Activated CD4-positive, alpha-beta memory T cell treated with anti-CD3 and anti-CD28 coated beads for 36 hours (primary cell): ENCODE results near the gene CELF4. TPM values are rescaled to one million over a fixed set of nuclear protein-coding genes. Genes with fewer than 3 reads are reported as not detected.

Experiments
- CTCF ChIA-PET: fragments of 350-600 bp; sonication (Branson Sonifier 250); formaldehyde crosslinking; loops from one replicate; lab custom pipeline; 2021; ENCODE audit warnings: antibody characterized with exemption, inconsistent platforms; lab: Charles Lee
- POLR2A ChIA-PET: fragments of 350-600 bp; sonication (Branson Sonifier 250); formaldehyde crosslinking; loops from one replicate; lab custom pipeline; 2021; ENCODE audit warnings: antibody characterized with exemption; lab: Charles Lee
- DNase-seq: peaks from one replicate; pipeline ENCODE4 v3.0.0-alpha.2; 2020
- H3K27ac Mint-ChIP-seq: one replicate; pipeline ENCODE4 v1.8.0; 2021; ENCODE audit warnings: mixed read lengths
- H3K27me3 Mint-ChIP-seq: one replicate; pipeline ENCODE4 v1.8.0; 2021; ENCODE audit warnings: mixed read lengths
- H3K36me3 Mint-ChIP-seq: one replicate; pipeline ENCODE4 v1.8.0; 2021; ENCODE audit warnings: mixed read lengths
- H3K4me1 Mint-ChIP-seq: one replicate; pipeline ENCODE4 v1.8.0; 2021; ENCODE audit warnings: low read depth, mixed read lengths
- H3K4me3 Mint-ChIP-seq: one replicate; pipeline ENCODE4 v1.8.0; 2021; ENCODE audit warnings: mild to moderate bottlenecking, mixed read lengths
- H3K9me3 Mint-ChIP-seq: one replicate; pipeline ENCODE4 v1.8.0; 2021; ENCODE audit warnings: mixed read lengths
- intact Hi-C: fragments of 100-400 bp; cut with micrococcal nuclease; formaldehyde crosslinking; loops from one replicate; pipeline ENCODE4 v1.15.1; 2023
- total RNA-seq, 2 experiments: library from RNA; stranded (reverse); gene quantifications; one replicate each; pipeline ENCODE4 v1.2.3, GENCODE V29; 2021

Gene CELF4
- total RNA-seq, 2 experiments from 2014 or later, result not detected

DNA sequence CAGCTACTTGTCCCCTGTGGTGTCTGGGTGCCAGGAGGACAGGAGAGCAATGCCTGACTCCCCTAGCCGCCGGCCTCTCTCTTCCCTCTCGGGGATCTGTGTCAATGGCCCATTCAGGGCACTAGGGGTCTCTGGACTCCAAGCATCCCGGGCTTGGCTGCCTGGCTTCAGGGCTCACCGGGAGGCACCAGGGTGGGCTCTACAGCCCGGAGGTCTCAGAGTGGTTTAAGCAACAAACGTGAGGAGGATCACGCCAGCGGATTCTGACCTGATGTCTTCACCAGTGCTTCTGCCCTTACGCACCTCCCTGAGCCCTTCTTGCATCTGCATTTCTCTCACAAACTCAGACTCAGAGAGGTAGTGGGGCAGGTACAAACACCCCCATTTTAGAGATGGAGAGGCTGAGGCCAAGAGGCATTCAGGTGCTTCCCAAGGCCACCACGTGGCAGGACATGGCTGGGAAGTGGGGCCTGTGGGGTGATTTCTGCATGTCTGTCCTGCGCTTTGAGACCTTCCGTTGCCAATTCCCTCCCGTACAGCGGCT is 243.0 kb downstream of the CELF4 start:
- no peaks in the 10 kb centered on the region for H3K9me3 Mint-ChIP-seq
- ChIA-PET POLR2A (no interaction called here), CTCF (interaction anchor here (0.7 to 2.1 kb wide), 2 partner anchors 21 to 359 kb away, joined by 3 to 7 read pairs; no protein-coding TSS in a partner anchor)
- DNase-seq, result peak; percentile 39
- no peaks in the 10 kb centered on the region for H3K4me1 Mint-ChIP-seq
- intact Hi-C loops, result no loop called here
- no peak overlapping the region for H3K4me3 Mint-ChIP-seq
- H3K27ac Mint-ChIP-seq, result no peak overlapping the region
- no peaks in the 10 kb centered on the region for H3K36me3 Mint-ChIP-seq
- peaks cover 3% of the 10 kb centered on the region for H3K27me3 Mint-ChIP-seq

DNA sequence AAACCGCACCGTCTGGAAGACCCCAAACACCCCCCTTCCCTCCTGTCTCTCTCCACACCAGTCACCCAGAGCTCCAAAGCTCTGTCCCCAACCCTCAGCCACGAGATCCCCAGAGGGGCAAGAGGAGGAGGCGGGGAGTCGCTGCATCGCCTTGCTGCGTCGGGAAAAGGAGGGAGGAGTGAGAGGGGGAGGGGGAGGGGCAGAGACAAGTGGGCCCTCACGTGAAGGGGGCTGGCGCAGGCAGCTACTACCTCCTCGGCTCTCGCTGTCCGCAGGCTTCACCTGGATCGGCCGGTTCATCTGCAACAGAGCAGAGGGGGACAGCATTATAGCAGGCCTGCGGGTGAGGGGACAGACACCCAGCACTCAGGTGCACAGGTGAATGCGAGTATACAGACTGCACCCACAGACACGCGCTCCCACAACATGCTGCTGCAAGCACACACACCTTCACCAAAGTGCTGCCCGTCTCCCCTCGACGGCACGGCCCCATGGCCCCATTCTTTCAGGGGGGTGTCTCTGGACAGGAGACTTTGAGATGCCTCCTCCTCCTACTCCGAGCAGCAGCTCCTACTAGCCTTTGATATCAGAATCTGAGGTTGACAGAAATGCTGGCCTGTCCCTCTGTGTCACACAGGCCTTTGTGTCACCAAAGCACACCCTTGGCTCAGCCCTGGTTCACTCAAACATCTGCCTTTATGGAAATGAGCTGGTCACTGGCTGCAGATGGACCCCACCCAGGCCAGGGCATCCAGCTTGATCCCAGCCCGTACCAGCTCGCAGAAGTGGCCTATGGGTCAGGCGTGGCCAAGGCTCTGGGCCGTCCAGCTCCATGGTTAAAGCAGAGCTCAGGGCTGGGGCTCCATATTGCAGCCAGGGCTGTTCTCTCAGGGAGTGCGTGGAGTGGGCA is 243.8 kb downstream of the CELF4 start:
- intact Hi-C loops, result no loop called here
- no peak for DNase-seq
- H3K27me3 Mint-ChIP-seq, result peaks cover 3% of the 10 kb centered on the region
- H3K9me3 Mint-ChIP-seq, result no peaks in the 10 kb centered on the region
- H3K4me3 Mint-ChIP-seq, result no peak overlapping the region
- CTCF ChIA-PET, result interaction anchor here (0.6 to 0.7 kb wide), 2 partner anchors 208 to 358 kb away, joined by 3 to 4 read pairs; no protein-coding TSS in a partner anchor
- H3K36me3 Mint-ChIP-seq, result no peaks in the 10 kb centered on the region
- POLR2A ChIA-PET, result no interaction called here
- no peaks in the 10 kb centered on the region for H3K4me1 Mint-ChIP-seq
- no peak overlapping the region for H3K27ac Mint-ChIP-seq

DNA sequence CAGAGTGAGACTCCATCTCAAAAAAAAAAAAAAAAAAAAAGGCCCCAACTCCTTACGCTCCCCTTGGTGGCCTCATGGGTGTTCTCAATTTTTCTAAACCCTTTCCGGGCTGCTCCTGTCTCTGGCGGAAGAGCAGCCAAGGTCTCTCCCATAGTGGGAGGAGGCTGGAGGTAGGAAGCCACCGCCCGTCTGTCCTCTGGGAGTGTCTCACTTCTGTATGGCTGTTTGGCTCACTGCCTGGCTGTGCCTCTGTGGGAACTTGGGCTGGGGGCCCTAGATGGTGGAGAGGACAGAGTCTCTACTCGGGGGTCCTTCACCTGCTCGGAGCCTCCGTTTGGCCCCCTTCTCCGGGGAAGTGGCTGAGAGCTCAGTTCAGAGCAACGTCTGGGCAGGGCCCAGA is 245.3 kb downstream of the CELF4 start:
- CTCF ChIA-PET, result no interaction called here
- no peak for DNase-seq
- POLR2A ChIA-PET, result no interaction called here
- H3K9me3 Mint-ChIP-seq, result no peaks in the 10 kb centered on the region
- no peaks in the 10 kb centered on the region for H3K36me3 Mint-ChIP-seq
- intact Hi-C loops, result no loop called here
- no peak overlapping the region for H3K27ac Mint-ChIP-seq
- H3K4me3 Mint-ChIP-seq, result no peak overlapping the region
- H3K27me3 Mint-ChIP-seq, result peaks cover 3% of the 10 kb centered on the region
- no peaks in the 10 kb centered on the region for H3K4me1 Mint-ChIP-seq

DNA sequence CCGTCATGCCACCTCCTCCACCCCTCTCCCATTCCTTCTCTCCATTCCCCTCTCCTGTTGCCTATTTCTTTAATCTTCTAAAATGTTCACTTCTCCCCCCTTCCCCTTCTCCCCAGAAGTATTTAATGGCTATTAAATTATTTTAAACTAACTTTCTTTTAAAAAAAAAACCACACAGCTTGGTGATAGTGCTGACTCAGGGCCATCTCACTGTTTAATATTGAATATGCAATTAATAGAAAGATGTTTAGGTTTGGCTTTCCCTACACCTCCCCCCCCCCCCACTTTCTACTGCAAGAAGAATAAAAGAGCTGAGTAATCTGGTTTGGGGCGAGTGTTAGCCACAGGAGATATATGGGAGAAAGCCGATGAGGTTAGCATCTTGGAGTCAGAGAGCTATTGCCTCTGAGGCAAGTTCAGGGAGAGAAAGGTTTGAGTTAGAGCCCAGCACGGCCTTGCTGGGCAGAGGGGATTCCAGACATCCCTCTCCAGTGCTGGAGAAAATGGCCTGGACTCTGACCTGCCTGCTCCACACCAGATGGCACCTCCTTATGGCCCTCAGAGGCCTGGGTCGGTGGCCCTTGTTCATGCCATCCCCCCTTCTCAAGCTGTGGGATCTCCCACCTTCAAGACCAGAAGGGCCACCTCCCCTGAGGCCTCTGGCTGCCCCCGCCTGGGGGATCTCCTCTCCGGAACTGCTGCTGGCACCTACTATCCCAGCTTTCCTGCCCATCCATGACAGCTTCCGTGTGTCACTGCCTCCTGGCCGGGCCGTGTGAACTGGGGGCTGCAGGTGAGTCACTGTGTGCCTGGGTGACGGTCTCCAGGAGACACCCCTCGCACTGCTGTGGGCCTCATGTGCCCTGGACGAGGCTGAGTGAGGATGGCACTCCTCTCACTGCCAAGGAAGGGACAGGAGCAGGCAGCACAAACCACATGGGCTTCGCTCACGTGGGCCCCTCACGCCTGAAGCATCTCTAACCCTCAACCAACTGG is 246.9 kb downstream of the CELF4 start:
- Mint-ChIP-seq H3K4me1 (no peaks in the 10 kb centered on the region), H3K4me3 (no peak overlapping the region), H3K27ac (no peak overlapping the region), H3K27me3 (no peaks in the 10 kb centered on the region), H3K36me3 (no peaks in the 10 kb centered on the region), H3K9me3 (no peaks in the 10 kb centered on the region)
- POLR2A ChIA-PET, result no interaction called here
- no peak for DNase-seq
- intact Hi-C loops, result no loop called here
- CTCF ChIA-PET, result interaction anchor here (0.6 kb wide), 1 partner anchor 25 kb away, joined by 3 read pairs; no protein-coding TSS in a partner anchor

DNA sequence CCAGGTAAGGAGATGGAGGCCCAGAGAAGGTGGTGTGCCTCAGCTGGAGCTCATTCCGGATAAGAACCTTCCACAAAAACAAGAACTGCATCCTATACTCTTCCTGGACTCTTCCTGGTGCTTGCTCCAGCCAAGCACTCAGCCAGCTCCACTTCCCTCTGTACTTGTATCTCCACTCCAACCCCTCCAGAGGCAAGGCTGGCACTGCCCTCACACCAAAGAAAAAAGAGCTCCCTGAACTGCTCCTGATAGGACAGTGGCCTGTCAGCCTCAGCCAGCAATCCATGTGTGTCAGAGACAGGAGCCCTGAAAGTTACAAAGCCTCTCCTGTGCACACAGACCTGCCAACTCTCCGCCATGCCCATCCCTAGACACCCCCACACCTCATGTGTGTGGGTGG is 248.1 kb downstream of the CELF4 start:
- Mint-ChIP-seq H3K4me1 (no peaks in the 10 kb centered on the region), H3K9me3 (no peaks in the 10 kb centered on the region), H3K36me3 (no peaks in the 10 kb centered on the region), H3K4me3 (no peak overlapping the region), H3K27ac (no peak overlapping the region), H3K27me3 (no peaks in the 10 kb centered on the region)
- no peak for DNase-seq
- intact Hi-C loops, result no loop called here
- ChIA-PET CTCF (no interaction called here), POLR2A (no interaction called here)

DNA sequence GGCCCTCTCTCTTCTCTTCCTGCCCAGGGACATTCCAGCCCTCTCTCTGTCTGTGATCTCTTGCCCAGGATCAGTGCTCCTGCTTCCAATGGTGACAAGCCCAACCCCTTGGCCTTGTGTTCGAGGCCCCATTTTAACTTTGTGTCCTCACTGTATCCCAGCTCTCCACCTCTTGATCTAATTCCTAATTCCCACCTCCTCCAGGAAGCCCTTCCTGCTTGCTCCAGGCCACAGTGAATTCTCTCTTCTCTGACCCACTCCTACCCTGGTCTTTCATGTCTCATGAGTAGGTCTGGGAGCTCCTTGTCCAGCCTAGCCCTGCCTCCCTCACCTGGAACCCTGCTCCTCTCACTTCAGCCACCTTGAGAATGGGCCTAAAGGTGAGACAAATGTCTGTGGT is 249.1 kb downstream of the CELF4 start:
- no peak overlapping the region for H3K4me3 Mint-ChIP-seq
- intact Hi-C loops, result no loop called here
- H3K36me3 Mint-ChIP-seq, result no peaks in the 10 kb centered on the region
- no peaks in the 10 kb centered on the region for H3K9me3 Mint-ChIP-seq
- H3K27me3 Mint-ChIP-seq, result no peaks in the 10 kb centered on the region
- H3K27ac Mint-ChIP-seq, result no peak overlapping the region
- ChIA-PET CTCF (no interaction called here), POLR2A (no interaction called here)
- no peak for DNase-seq
- no peaks in the 10 kb centered on the region for H3K4me1 Mint-ChIP-seq

DNA sequence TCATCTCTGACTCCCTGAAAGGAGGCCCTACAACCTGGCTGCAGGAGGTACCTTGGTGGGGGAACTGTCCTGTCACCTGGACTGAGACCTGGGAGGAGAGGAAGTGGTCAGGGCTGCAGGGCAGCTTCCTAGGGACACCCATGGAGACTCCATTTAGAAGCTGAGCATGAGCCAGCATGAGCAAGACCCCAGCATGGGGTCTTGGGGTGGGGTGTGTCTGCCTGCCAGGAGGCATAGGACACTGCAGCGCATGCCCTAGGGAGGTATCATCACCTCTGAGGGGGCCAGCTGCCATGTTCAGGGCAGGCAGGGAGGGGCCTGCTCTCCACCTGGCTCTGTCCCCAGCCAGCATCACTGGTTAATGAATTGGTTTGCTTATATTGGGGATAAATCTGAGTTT is 249.7 kb downstream of the CELF4 start:
- H3K4me1 Mint-ChIP-seq, result no peaks in the 10 kb centered on the region
- no peaks in the 10 kb centered on the region for H3K36me3 Mint-ChIP-seq
- H3K27me3 Mint-ChIP-seq, result no peaks in the 10 kb centered on the region
- intact Hi-C loops, result no loop called here
- CTCF ChIA-PET, result no interaction called here
- no peak overlapping the region for H3K4me3 Mint-ChIP-seq
- no peak overlapping the region for H3K27ac Mint-ChIP-seq
- no peaks in the 10 kb centered on the region for H3K9me3 Mint-ChIP-seq
- no peak for DNase-seq
- POLR2A ChIA-PET, result no interaction called here

DNA sequence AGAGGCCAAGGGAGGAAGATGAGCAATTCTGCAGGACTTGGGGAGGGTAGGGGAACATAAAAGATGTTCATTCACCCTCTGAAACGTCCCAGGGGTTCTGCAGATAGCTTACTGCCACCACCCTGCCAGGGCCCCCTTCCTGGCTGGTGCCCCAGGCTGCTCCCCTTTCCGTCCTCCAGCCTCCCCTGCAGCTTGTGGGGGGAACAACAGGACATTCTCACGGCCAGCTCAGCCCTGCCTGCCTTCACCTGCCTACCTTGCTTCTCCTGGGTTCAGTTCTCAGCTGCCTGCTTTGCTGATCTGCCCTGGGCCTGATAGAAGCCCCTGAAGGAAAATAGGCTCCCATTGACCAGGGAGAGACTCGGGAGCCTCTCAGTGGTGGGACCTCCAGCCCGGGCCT is 251.1 kb downstream of the CELF4 start:
- H3K4me3 Mint-ChIP-seq, result no peak overlapping the region
- H3K27ac Mint-ChIP-seq, result no peak overlapping the region
- DNase-seq, result no peak
- POLR2A ChIA-PET, result no interaction called here
- intact Hi-C loops, result no loop called here
- H3K27me3 Mint-ChIP-seq, result no peaks in the 10 kb centered on the region
- H3K9me3 Mint-ChIP-seq, result no peaks in the 10 kb centered on the region
- H3K36me3 Mint-ChIP-seq, result no peaks in the 10 kb centered on the region
- no peaks in the 10 kb centered on the region for H3K4me1 Mint-ChIP-seq
- CTCF ChIA-PET, result no interaction called here

DNA sequence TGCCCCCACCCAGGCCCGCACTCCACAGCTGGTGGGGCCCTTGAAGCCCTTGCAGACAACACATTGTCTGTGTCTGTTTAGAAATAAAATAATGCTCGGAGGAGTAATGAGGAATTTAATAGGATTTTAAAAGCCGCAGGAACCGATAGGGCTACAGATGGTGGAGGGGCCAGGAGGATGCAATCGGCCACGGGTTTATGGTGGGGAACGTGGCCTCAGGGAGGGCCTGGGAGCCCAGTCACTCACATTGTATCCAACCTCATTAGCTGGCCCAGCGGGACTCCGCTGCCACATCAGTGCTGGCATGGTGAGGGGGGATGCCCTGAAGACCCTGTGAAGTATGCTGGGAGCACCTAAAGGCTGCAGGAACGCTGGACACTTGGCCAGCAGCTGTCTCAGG is 252.0 kb downstream of the CELF4 start:
- H3K27ac Mint-ChIP-seq, result no peak overlapping the region
- DNase-seq, result no peak
- no peaks in the 10 kb centered on the region for H3K9me3 Mint-ChIP-seq
- H3K36me3 Mint-ChIP-seq, result no peaks in the 10 kb centered on the region
- H3K27me3 Mint-ChIP-seq, result no peaks in the 10 kb centered on the region
- CTCF ChIA-PET, result no interaction called here
- intact Hi-C loops, result no loop called here
- no peak overlapping the region for H3K4me3 Mint-ChIP-seq
- POLR2A ChIA-PET, result no interaction called here
- no peaks in the 10 kb centered on the region for H3K4me1 Mint-ChIP-seq

DNA sequence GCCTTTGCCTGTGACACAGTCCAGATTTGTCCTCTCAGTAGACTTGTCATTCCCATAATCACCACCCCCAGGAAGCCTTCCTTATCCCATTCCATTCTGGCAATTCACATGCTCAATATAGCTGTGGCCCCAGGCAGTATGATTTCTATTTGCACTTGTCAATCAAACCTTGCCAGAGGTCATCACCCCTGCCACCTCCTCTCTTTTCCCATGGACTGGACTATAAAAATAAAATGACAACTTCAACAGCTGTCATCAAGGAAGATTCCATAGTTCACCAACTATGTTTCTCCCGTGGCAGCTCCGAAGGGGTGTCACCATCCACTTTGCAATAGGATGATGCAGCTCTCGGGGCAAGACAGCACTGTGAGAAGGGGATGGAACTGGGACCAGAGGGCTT is 255.7 kb downstream of the CELF4 start:
- H3K27me3 Mint-ChIP-seq, result no peaks in the 10 kb centered on the region
- no peaks in the 10 kb centered on the region for H3K4me1 Mint-ChIP-seq
- H3K9me3 Mint-ChIP-seq, result no peaks in the 10 kb centered on the region
- no peak overlapping the region for H3K27ac Mint-ChIP-seq
- no peak for DNase-seq
- ChIA-PET POLR2A (no interaction called here), CTCF (no interaction called here)
- no peak overlapping the region for H3K4me3 Mint-ChIP-seq
- intact Hi-C loops, result no loop called here
- H3K36me3 Mint-ChIP-seq, result no peaks in the 10 kb centered on the region

DNA sequence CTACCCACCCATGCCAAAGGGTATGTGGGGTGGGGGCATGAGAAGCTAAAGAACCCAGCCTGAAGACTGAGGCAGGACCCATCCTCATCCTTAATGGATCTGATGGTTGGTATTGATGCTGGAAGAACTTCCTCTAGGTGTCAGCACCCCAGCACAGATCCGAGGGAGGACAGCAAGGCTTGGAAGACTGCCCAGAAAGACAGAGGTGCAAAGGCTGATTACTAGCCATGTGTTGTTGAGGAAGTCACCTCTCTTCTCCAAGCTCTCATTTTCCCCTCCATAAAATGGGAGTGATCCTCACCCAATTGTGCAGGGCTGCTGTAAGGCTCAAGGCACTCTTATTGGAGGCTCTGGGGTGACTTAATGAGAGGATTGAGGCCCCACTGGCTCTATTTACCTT is 256.5 kb downstream of the CELF4 start:
- H3K27ac Mint-ChIP-seq, result no peak overlapping the region
- intact Hi-C loops, result no loop called here
- CTCF ChIA-PET, result no interaction called here
- H3K27me3 Mint-ChIP-seq, result no peaks in the 10 kb centered on the region
- H3K36me3 Mint-ChIP-seq, result no peaks in the 10 kb centered on the region
- no peaks in the 10 kb centered on the region for H3K9me3 Mint-ChIP-seq
- no peak overlapping the region for H3K4me3 Mint-ChIP-seq
- DNase-seq, result no peak
- POLR2A ChIA-PET, result no interaction called here
- no peaks in the 10 kb centered on the region for H3K4me1 Mint-ChIP-seq

DNA sequence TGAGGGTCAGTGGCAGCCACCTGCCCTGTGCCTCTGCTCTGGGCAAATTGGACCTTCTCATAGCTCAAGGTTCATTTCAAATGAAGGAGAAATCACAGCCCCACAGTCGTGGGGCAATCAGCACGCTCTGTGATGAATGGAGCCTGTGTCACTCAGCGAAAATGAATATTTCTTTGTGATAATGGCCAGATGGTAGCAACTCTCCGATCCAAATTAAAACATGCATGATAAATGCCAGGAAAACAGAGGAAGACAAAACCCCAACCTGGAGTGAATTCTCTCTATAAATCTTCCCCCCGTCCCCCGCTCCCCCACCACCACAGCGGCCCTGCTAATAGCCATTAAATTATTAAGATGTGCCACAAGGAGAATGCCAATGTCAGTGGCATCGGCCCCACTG is 258.4 kb downstream of the CELF4 start:
- H3K9me3 Mint-ChIP-seq, result no peaks in the 10 kb centered on the region
- no peak for DNase-seq
- ChIA-PET POLR2A (no interaction called here), CTCF (no interaction called here)
- intact Hi-C loops, result no loop called here
- no peaks in the 10 kb centered on the region for H3K36me3 Mint-ChIP-seq
- H3K4me3 Mint-ChIP-seq, result no peak overlapping the region
- H3K4me1 Mint-ChIP-seq, result no peaks in the 10 kb centered on the region
- no peaks in the 10 kb centered on the region for H3K27me3 Mint-ChIP-seq
- no peak overlapping the region for H3K27ac Mint-ChIP-seq
